ENCODE results near the gene RNF220.

Gene RNF220

DNA sequence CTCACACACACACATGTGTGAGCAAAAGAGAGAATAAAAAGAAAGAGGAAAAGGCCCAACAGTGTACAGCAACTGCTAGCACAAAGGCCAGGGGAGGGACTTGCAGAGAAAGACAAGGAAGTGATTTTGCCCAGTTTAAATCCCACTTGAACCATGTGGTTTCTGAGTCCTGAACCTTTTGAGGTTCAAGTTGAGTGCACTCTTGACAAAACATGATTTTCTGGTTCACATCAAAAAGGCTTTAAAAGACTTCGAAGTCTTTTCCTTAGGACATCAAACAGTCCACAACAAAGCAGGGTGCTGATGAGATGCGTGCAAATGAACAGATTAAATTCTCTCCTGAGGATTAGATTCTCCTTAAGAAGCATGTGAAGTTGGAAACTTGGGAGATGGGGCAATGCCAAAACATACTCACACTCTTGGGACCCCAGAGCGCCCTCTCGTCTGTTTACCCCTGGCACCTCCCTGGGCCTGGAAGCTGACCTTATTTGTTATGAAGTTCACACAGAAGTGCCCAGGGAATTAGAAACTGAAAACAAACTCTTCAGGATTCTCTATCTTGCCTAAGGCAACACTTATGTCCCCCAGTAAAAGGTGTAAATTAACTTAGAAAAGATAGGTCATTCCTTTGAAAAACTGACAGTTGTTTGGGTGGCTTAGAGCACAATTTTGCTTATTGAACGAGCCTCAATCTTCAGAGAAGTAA is 31.5 kb downstream of the RNF220 start:
- DNase-seq = no peak

- no peak for DNase-seq
Measured at GRCh38 chr1:44437107-44437716, 32.2 kb downstream of the RNF220 start.

DNA sequence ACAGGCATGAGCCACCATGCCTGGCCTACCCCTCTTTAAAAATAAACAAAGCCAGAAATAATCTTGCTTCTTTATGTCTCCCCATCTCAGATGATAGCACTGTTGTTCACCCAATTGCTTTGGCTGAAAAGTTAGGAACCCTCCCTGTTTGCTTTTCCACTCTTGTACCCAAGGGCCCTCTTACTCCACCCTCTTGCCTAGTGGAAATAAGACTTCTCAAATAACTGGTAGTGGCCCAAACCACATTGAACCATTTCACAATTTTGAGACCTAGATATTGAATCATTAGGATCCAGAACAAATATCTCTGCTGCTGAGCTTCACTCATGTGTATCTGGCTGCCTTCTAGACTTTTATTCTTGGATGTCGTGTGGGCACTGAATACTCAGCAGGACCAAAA is 37.7 kb downstream of the RNF220 start:
- DNase-seq = no peak

- no peak for DNase-seq
Measured at GRCh38 chr1:44447051-44447810, 42.2 kb downstream of the RNF220 start.

- DNase-seq = no peak
Measured at GRCh38 chr1:44453798-44454349, 48.8 kb downstream of the RNF220 start.

DNA sequence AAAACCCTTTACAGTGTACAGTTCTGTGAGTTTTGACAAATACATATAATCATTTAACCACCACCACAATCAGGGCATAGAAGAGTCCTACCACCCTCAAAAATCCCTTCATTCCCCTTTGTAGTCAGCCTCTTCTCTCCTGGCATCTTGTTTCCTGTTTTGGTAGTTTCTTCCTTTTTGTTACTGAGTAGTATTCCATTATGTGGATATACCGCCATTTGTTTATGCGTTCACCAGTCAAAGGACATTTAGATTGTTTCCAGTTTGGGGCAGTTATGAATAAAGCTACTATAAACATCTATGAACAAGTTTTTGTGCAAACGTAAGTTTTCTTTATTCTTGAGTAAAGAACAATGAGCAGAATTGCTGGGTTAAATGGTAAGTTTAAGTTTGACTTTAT is 49.6 kb downstream of the RNF220 start:
- DNase-seq = no peak

- DNase-seq = peak in 2 of 14 donors; percentile 5 to 11
Measured at GRCh38 chr1:44460107-44460882, 55.2 kb downstream of the RNF220 start.

DNA sequence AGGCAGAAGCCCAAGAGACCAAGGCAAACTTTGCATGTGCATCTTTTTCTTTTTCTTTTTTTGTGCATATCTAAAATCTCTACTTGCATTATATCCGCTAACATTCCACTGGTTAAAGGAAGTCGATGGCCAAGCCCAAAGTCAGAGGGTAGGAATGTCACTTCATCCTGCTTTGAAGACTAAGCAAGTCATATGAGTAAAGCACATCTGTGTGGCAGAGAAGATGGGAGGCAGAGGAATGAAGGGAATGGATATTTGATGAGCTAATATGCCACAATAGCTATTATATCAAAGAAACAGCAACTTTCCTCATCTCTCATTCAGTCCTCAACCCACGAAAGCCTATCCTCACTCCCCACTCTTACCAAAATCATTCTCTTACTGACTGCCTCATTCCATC is 59.3 kb downstream of the RNF220 start:
- no peak for DNase-seq

- DNase-seq = no peak
Measured at GRCh38 chr1:44467566-44467965, 62.5 kb downstream of the RNF220 start.

DNA sequence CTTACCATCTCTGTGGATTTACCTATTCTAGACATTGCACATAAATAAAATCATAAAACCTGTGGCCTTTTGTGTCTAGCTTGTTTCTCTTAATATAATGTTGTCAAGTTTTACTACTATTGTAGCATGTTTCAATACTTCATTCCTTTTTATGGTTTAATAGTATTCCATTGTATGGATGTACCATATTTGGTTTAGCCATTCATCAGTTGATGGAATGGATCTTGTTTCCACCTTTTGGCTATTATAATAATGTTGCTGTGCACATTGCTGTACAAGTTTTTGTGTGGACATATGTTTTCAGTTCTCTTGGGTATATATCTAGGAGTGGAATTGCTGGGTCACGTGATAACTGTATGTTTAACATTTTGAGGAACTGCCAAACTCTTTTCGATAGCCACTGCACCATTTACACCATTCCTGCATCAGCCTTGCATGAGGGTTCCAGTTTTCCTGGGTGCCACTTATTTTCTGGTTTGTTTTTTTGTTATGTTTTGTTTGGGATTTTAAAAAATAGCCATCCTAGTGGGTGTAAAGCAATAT is 66.9 kb downstream of the RNF220 start:
- no peak for DNase-seq

- DNase-seq = no peak
Measured at GRCh38 chr1:44472620-44473525, 67.8 kb downstream of the RNF220 start.

DNA sequence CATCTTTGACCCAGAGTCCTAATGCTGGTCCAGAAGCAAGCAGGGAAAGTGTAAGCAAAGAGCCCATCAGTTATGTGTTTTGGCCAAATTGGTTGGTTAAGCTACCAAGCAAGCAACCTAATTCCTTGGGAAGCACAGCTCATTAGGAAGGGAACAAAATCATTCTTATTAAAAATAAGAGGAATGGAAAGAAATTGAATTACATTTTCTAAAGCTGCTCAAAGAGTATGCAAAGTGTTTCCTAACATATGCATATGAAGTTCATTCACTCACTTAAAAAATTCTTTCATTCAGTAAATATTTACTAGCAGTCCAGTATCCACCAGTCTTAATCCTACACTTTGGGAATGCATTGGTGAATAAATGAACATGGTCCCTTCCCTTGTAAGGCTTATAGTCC is 71.8 kb downstream of the RNF220 start:
- no peak for DNase-seq

GRCh38 chr1:44481701-44482100 is 76.6 kb downstream of the RNF220 start:
- no peak for DNase-seq

GRCh38 chr1:44483089-44483874 is 78.2 kb downstream of the RNF220 start:
- no peak for DNase-seq

DNA sequence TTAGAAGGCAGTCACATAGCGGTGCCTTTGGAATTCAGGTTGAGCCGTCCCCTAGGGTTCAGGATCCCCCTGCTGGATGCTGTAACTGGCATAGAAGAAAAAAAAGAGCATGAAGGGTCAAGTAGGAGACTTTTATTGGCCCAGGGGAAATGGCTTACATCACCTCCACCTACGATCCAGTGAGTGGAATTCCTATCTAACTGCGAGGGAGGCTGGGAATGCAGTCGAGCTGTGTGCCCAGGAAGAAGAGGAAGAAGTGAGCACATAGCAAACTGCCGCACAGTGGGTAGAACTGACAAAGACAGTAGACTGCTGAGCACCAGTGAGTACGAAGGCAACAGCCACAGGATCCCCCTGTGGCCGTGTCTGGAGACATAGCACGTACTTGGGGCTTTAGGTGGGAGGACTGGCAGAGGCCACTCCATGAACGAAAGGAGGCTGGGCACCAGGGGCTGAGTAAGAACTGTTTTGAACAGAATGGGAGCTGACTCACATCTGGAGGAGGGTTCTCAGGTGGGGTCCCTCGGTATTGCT is 79.2 kb downstream of the RNF220 start:
- no peak for DNase-seq

DNA sequence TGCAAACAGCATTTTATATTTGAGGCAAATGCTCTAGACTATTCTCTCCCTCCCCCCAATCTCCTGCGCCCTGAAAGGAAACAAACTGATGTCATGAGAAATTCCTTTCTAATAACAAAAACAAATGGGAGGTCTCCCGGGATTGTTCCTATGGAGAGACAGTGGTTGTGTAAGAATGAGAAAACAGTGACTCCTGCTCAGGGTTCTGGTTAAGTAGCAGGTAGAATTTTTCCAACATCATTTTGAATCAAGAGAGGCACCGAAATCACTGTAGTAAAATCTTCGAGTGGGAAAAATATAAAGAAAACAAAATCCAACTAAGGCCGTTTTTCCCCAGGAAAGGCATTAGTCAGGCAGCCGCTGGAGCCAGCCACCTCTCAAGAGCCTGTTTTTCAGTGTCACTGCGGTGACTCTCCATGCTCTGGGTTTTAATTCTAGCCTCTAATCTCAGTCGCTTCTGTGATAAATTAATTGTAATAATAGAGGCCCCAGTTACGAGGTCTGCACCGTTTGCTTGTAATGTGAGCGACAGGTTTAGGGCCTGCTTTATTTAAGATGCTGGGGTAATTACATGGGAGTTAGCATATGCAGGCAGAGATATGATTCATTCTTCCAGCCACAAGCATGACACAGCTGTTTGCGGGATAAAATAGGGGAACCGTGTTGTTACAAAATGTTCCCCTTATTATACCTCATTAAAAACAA is 80.3 kb downstream of the RNF220 start:
- DNase-seq = peak in 1 of 14 donors; percentile 30

DNA sequence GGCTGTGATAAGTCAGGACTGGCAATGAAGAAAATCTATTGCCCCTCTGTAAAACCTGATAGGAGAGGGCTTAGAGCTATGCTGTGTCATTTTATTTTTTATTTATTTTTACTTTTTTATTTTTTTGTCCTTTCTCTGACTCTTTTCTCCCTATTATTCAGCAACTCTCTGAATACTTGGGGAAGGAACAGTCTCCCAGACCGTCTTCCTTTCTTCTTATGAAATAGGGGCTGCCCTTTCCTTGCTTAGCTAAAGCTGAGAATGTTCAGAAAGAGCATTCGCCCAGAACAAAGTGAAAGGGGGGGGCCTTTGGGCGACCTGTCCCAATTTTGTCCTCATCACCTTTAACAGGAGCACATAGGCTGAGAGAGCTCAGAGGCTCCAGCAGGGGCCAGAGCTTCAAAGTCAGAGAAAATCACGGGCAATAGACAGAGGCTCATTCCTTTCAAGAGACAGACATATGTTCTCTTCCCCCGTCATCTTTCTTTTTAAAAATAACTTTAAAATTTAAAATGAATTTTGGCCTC is 80.9 kb downstream of the RNF220 start:
- DNase-seq = no peak

DNA sequence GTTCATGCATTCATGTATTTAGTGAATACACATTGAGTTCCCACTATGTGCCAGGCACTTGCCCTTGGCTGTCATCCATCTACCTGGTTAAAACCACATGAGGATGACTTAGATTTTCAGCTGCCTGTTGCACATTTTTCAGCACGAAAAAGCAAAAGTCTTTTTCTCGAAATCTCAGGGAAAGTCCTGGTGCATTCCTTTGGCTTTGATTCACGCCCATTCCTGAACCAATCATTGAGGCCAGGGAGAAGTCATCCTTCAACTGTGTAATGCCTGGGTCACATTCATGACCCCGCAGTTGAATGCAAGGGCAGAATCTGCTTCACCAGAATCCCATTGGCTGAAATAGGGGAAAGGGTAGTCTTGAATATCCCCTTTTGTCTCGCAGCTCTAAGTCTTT is 84.4 kb downstream of the RNF220 start:
- DNase-seq = no peak

DNA sequence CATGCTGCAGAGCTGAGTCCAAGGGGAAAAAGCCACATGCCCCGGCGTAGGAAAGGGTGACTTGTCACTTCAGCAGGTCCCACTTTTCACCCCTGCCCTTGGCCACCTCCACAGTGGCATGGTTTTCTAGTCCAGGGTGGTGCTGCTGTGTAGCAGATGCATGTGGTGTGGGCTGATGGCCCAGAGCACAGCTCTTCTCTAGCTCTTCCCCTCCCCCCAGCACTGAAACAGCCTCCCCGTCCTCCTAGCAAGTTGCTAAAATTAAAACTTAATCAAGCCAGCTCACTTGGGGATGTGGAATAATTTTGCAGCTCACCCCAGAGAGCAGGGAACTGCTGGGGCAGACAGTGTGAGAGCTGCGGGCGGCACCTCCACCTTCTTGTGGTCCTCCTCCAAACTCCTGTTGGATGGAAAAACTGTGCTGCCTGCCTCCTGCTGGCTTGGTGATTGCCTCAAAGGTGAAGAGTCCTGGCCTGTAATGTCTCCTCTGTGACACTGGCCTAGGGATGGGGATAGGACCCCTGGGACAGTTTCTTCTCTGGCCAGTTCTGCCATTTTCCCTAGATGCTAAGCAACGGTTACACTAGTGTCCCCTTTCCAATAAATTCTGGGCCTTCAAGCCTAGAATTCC is 91.6 kb downstream of the RNF220 start:
- no peak for DNase-seq
